Adrenal gland (tissue), 5 donors: Measurements from ENCODE around the gene TNFAIP3.

ENCODE experiments used
- CTCF ChIP-seq, 6 experiments: fragments of 450-650 bp in 4 of 6; fragments of 200-600 bp in 2 of 6; sonication (generic) in 1 of 6; IDR thresholded peaks; 1 replicate in 5 of 6; 2 replicates in 1 of 6; pipeline versions ENCODE4 v1.5.1 to v1.8.0; 2016 to 2021; ENCODE audit warnings: antibody characterized with exemption in 6 of 6, mild to moderate bottlenecking in 2 of 6, moderate library complexity in 1 of 6
- POLR2A ChIP-seq, 2 donors: fragments of 450-650 bp; IDR thresholded peaks; one replicate each; pipeline ENCODE4 v1.6.1; 2017; ENCODE audit warnings: antibody characterized with exemption in 2 of 2, mild to moderate bottlenecking in 2 of 2, moderate library complexity in 1 of 2
- donor health status: DM: no; HTN: no; CAD: no.

GRCh38 chr6:137848672-137849071 lies 18.4 kb upstream of the TNFAIP3 start:
- TF ChIP-seq CTCF (IDR thresholded peaks at IDR 0.05) (no peak), POLR2A (IDR thresholded peaks at IDR 0.05) (no peak)
